AG08396 (cell line): ENCODE measurements around the gene NHEJ1.
"Not testable (repeated sequence)": the region's sequence is repeated elsewhere in the genome, so short reads cannot be mapped to it uniquely, and the experiment has no call there.

Source experiments
- DNase-seq: peaks from one replicate; pipeline ENCODE4 v3.0.0; 2012; ENCODE audit warnings: low spot score, mixed read lengths

Gene NHEJ1

GRCh38 chr2:219160186-219161017, at the start of gene NHEJ1:
TSS of gene NHEJ1 (minus strand) at chr2:219160815. CDS start at chr2:219158362, 2,453 bp downstream.
- peak; percentile 96 for DNase-seq

- no peak for DNase-seq
Measured at GRCh38 chr2:219209236-219210195, 48.9 kb upstream of the NHEJ1 start.

GRCh38 chr2:219207884-219208740, 47.5 kb upstream of the NHEJ1 start:
- DNase-seq = peak; percentile 68

- DNase-seq = no peak
Measured at GRCh38 chr2:219207134-219207883, 46.7 kb upstream of the NHEJ1 start.

- DNase-seq = peak; percentile 98
Measured at GRCh38 chr2:219206328-219207133, 45.9 kb upstream of the NHEJ1 start, which contains the start of gene ZFAND2B. TSS of gene ZFAND2B (plus strand) at chr2:219206782. CDS start at chr2:219206988, 206 bp downstream.

GRCh38 chr2:219205981-219206327, 45.3 kb upstream of the NHEJ1 start:
- no peak for DNase-seq

- DNase-seq = no peak
Measured at GRCh38 chr2:219205165-219205538, 44.5 kb upstream of the NHEJ1 start.

- DNase-seq = no peak
Measured at GRCh38 chr2:219204425-219205164, 44.0 kb upstream of the NHEJ1 start.

- not testable (repeated sequence) for DNase-seq
Measured at GRCh38 chr2:219201331-219201730, 40.7 kb upstream of the NHEJ1 start.

GRCh38 chr2:219200502-219201326, 40.1 kb upstream of the NHEJ1 start:
- not testable (repeated sequence) for DNase-seq

GRCh38 chr2:219199470-219200211, 39.0 kb upstream of the NHEJ1 start:
- no peak for DNase-seq

GRCh38 chr2:219198974-219199373, 38.4 kb upstream of the NHEJ1 start:
- no peak for DNase-seq

GRCh38 chr2:219197388-219197787, 36.8 kb upstream of the NHEJ1 start:
- DNase-seq = no peak

GRCh38 chr2:219186754-219187456, 26.3 kb upstream of the NHEJ1 start:
- DNase-seq = no peak

- DNase-seq = no peak
Measured at GRCh38 chr2:219184121-219184520, 23.5 kb upstream of the NHEJ1 start.

- DNase-seq = no peak
Measured at GRCh38 chr2:219183151-219183772, 22.6 kb upstream of the NHEJ1 start.
